HT-29 (cell line): ENCODE measurements around the gene AGAP3. TPM values are rescaled to one million over a fixed set of nuclear protein-coding genes. Genes with fewer than 3 reads are reported as not detected.
A peak's percentile ranks its signal among the peaks of the same experiment; 100 is the strongest.

Experiments used
- DNase-seq: peaks from one replicate; pipeline ENCODE4 v3.0.0-alpha.2; 2015; ENCODE audit warnings: low spot score
- total RNA-seq: library from RNA; depleted of rRNA; stranded (reverse); fragments of >200 nt; shearing (Covaris generic); gene quantifications from 2 replicates; pipeline ENCODE4 v1.2.3, GENCODE V29; 2014

AGAP3 gene
- total RNA-seq, 1 experiment from 2014 or later = 162 TPM

DNA sequence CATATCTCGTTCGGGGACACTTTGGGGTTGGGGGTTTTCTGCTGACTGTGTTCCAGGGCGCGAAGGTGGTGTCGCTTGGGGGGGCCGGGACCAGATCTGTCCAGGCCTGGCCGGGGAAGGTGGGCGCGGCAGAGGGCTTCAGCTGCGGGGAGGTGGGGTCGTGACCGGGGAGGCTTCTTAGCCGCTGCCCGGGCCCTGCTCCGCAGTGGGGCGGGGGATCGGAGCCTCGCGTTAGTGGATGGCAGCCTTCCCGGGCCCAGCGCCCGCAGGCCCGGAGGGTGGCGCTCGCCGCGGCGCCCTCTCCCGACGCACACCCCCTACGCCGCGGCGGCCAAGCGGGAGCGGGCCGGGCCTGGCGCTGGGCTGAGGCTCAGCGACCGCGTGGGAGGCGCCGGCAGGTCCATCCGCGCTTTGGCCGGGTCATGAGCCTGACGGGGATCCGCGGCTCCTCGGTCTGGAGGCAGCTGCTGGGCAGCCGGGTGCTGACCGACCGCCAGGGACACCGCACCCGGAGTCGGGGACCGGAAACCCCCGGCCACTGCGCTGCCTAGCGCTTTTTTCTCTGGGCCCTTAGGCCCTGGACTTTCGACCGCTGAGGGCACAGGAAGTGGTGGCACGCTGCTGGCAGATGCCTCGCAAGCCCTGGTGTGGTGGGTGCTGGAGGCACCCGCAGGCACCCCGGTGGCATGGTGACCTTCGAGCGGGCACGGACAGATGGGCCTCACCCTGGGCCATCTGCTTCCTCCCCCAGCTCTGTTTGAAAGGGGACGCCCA, 1.2 kb downstream of the AGAP3 start:
- DNase-seq = peak; percentile 79

DNA sequence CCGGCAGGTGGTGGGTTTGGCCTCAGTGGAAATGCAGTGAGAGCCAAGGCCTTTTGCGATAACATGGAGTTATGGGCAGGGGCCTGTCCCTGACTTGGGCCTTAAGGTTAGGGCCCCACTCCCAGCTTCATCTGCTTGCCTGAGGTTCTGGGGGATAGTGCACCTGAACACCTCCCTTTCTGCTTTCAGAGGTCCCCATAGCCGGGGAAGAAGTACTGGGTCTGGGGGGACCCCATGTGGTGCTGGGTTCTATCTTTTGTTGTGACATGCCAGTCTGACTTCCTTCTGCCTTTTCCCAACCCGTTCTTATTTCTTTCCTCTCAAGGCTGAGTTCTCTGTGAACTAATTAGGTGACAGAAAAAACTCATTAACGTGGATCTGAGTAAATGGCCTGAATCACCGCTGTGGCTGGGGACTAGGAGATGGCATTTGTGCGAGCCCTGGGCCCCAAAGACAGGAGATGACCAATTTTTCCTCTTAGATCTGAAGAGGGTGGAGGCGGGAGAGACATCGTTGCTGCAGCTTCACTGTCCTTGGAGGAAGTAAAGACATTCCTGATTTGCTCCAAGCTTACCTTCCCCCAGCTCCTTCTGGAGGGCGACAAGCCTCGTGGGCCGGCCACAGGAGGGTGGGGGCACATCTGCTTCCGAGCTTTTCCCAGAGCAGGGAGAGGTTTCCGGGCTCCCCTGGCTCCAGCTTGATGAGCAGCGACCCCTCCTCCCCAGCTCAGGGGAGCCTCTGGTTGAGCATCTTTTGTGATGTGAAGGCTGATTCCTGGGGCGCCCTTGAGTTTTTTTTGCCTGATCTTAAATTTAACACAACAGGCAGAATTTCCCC, 2.0 kb downstream of the AGAP3 start:
- peak; percentile 63 for DNase-seq

DNA sequence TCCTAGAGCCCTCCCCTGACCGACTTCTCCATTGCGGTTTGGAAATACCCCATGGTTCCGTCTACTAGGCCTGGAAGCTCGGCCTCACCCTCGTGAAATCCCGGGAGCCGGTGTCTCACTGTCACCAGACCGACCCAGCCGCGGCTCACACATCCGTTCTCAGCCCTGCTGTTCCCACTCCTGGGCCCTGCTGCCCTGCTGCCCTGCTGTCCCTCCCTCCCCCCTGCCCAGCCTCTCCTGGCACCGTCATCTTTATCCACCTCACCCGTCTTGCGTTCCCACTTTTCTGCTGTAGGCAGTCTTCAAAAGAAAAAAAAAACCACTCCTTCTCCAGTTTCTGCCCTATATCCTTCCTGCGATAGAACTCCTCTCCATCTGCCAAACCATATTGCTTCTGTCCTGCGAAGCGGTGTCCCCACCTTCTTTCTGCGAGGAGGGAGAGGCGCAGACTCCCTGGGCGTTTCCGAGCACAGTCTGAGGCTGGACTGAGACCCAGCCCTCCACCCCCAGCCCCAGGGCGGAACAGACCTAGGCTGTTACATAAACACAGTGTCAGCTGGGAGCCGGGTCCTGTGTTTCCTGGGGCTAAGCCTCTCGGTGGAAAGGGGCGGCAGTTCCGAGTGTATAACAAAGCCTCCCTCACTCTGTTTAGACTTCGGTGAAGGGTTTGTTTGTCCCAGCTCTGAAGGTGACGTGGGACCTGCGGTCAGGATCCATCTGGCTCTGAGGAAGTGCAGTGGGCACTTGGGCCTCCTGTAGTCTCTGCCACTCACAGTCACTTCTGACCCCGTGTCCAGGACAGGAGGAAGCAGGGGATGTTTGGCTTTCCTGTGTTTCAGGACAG, 2.8 kb downstream of the AGAP3 start:
- peak; percentile 69 for DNase-seq

DNA sequence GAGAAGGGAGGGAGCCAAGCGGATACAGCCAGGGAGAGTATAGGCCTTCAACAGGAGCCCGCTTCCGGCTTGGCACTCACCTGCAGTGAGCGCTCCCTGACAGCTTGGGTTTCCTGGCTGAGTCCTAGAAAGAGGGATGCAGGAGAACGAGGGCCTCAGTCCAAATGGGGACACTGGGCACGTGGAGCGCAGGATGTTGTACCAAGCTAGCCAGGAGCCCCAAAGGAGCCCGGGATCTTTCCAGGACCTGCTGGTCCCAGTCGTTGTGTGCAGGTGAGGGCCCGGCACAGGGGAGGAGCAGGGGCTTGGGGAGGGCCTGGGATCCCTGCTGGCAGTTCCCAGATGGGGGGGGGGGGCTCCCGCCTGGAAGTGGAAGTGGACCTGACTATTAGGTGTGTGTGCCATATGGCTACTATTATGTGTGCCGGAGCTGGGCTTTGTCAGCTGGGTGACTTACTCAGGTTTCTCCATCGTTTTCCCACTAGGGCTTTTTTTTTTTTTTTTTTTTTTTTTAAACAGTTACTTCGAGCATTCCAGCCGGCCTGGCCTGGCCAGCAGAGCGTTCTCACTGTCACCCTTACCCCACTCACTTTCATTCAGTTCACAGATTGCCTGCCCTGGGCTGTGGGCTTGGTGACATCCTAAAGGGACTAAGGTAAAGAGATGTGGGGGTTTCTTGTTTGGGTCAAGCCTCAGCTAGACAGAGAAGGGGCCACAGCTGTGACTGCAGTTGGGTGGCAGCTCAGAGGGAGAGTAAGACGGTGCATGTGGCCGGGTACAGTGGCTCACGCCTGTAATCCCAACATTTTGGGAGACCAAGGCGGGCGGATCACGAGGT, 3.8 kb downstream of the AGAP3 start:
- no peak for DNase-seq

DNA sequence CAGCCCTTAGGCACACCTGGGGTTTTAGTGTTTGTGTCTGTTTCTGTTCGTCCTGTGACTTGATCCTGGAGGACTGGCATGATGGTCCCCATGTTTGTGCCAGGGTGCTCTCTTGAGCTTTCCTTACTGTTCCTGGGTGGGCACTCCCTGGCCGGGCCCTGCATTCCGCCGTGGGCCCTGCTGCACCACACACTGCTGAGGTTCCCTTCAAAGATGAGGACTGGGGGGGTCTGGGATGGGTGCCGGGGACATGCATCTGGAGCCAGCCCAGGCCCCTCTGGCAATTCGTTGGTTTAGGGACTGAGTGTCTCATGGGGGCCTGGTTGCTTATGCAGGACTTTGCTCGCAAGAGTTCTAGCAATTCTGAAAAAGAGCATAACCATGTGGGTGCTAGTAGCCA, 4.7 kb downstream of the AGAP3 start:
- DNase-seq = no peak

DNA sequence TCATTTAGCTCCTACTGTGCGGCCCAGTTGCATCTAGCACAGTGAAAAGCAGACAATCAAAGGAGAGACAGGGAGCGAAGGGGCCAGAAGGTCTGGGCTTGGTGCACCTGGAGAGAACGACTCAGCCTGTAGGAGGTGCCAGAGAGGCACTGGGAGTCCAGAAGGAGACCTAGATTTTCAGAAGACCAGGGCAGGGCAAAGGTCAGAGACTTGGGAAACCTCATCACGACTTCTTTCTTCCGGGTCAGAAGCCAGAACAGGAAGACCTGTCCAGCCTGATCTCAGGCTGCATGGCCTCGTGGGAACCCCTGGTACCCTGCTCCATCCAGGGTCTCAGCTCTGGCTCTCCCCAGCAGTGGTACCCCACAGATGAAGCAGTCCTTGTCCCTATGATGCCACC, 5.2 kb downstream of the AGAP3 start:
- DNase-seq = peak; percentile 75

DNA sequence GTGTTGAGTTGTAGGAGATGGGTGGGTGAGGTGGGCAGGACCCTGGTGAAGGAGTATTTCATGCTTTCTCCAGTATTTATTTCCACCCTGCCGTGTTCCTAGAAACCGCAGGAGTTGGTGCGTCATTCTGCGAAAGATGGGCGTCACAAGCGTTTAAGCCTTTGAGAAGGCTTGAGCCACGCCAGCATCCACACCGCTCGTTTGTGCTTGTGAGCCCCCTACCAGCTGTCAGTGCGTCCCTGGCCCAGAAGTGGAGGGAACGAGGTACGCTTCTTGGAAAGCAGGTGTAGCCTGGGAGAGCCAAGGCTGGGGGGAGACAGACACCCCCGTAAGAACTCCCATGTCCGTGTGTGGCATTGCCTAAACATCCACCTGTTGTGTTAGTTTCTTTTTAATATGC, 5.7 kb downstream of the AGAP3 start:
- DNase-seq = no peak

DNA sequence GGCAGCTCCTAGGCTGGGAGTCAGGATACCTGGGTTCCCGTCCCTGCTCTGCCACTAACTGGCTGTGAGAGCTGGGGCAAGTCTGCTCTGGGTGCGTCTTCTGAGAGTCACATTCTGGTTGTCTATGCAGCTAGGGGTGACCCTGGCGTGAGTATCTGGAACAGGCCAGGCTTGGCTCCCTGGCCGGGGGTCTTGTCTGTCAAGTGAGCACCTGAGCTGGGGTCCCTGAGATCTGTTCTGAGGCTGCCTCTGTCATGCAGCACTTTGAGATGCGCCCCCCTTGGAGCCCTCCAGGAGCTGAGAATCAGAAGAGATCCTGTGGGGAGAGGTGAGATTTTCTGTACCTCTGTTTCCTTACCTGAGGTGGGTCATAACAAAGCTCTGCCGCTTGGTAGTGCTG, 7.5 kb downstream of the AGAP3 start:
- no peak for DNase-seq

DNA sequence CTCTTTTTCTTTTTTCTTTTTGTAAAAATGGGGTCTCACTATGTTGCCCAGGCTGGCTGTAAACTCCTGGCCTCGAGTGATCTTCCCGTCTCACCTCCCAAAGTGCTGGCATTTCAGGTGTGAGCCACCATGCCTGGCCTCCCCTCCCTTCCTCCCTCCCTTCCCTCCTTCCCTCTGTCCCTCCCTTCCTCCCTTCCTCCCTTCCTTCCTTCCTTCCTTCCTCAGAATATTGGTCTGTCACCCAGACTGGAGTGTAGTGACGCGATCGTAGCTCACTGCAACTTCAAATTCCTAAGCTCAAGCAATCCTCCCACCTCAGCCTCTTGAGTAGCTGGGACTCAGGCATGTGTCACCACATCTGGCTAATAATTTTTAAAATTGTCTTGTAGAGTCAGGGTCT, 8.4 kb downstream of the AGAP3 start:
- DNase-seq = no peak

DNA sequence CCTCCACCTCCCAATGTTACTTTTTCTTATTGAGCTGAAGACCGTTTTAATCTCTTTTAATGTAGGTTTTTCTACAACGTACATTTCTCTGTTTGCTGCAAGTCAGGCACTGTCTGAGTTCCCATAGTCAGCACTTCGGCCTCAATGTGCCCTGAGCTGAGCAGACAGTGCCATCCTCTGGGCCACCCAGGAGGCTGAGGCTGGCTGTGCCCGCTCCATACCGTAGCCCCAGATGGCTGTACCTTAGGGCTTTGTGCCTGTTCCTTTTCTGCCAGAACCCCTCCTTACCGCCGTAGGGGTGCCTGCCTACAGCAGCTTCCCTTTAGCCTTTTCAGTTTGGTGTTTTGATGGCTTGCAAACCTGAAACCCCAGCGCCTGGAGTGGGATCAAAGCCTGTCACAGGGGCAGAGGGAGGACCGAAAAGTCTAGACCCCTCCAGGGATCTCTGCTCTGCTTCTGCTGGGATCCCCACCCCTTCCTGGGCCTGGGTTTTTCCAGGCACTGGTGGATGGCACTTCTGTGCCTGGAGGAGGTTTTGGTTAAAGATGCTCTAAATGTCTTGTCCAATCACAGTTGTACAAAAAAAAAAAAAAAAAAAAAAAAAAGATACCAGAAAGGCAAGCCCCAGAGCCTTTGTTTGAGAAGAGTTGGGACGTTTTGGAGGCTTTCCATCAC, 9.0 kb downstream of the AGAP3 start:
- DNase-seq = no peak

DNA sequence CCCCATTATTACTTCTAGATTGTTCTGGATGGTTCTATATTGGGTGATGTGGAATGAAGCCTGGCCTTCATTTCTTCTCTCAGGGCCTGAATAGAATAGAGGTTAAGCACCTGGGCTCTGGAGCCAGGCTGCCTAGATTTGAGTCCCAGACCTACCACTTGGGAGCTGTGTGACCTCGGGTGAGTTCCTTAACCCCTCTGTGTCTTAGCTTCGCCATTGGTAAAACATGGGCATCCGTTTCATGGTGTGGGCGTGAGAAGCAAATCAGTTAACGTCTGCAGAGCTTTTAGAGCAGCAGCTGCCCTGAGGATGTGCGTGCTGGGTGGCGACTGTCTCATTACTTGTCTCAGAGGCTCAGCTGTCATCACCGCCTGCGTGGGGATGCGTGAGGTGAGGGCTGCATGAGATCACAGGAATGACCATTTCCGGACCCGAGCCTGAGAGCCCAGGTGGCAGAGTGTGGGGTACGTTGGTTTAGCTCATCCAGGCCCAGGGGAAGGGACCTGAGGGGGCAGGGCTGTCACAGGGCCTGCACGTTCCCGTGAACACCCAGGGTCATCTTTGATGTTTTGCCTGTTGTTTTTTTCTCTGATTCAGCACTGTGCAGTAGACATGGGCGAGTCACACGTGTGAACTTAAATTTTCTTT, 9.7 kb downstream of the AGAP3 start:
- no peak for DNase-seq

DNA sequence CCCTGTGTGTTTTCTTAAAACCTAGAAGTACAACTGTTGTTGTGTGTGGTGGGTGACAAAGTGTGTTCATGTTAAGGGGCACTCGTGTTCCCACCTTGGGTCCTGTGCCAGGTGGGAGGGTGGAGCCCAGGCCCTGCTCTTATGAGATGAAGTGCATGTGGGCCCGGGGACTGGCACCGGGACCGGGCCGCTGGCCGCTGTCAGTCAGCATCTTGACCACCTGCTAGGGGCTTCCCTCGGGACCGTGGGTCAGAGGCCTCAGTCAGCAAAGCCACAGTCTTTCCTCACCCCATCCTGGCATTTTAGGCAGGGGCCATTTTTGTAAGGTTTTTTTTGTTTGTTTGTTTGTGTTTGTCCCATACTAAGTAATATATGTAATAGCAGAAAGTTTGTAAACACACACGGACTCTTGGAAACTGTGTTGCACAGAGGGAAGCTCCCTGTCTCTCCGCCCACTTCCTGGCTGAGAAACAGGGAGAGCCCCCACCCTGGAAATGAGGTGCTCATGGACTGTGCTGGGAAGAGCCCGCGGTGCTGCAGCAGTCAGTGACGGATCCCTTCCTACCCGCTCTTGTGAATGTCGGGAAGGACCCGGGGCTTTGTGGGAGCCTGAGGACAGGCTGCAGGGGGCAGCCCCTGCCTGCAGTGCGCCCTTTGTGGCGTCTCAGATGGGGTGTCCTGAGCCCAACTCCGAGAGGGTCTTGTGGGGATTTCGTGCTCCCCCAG, 13.4 kb downstream of the AGAP3 start:
- DNase-seq = no peak

DNA sequence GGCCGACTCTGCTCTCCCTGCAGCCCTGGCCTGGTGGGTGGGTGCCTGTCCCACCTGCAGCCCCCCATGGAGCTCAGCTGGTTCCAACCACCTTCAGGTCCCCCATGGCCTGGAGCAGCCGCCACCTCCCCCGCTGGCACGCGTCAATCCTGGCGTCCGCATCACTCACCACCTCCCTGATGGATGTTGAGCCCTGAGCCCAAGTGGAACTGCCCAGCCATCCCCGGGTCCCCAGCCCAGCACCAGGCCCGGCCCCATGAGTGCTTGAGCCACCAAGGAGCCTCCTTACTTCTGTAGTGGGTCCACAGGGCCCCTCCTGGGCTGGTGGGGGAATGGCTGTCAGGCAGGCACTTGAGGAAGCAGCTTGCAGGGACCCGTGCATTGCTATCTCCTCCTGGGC, 14.6 kb downstream of the AGAP3 start:
- no peak for DNase-seq

DNA sequence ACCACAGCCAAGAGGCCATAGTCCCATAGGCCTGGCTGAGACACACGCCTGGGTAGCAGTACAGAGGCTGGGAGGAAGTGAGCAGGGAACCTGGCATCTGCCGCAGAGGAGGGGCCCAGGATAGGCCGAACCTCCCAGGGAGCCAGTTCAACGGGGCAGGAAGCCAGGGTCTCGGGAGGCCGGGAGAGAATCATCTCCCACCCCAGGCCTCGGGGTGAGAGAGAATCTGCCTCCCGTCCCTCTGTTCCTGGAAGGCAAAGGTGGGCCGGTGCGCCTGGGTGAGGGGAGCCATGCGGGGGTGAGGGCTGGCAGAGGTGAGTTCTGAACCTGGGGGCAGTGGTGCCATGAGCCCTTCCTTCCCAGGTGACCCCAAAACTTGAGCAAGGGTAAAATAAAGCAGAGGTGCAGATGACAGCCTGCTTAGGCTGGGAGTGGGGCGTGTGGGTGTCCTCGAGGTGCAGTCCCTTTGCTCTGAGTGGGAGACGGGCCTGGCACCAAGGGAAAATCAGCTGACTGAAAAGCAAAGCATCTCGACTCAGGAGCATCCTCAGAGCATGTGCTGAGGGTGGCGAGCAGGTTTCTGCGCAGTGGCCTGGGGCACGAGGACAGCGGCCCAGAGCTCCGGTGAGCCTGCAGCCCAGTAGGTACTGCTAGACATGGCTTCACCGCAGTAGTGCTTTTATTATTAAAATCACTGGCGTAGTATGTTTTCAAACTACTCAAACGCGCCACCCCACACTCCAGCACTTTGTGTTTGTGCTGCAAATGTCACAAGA, 15.5 kb downstream of the AGAP3 start:
- no peak for DNase-seq

DNA sequence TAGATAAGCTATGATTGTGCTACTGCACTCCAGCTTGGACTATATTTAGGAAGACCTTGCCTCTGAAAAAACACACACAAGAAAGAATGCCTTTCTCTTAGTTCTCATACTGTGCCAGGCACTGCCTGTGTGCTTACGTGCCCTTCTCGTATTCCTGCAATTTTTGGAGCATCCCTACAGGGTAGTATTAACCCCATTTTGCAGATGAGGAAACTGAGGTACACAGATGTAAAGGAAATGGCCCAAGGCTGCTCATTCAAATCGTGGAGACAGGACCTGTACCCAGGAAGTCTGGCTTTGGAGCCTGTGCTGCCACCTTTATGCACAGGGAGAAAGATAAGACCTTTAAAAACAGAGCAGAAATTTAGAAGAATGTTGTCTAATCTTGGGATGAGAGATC, 16.7 kb downstream of the AGAP3 start:
- no peak for DNase-seq

DNA sequence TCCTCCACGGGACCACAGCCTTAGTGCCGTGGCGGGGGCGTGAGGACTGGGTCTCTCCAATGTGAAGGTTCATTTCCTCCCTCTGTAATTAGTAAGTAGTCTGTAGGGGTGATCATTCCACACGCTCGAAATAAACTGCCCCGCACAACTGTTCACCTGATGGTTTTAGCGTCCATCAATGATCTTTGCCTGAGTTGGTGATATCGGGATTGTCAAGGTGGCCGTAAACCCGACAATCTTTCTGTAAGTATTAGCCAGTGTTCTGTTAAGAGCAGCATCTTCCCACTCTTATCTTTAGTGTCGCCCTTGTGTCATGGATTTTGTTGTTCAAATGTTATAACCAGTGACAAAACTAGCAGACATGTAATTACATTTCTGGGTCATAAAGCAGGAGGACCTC, 17.7 kb downstream of the AGAP3 start:
- no peak for DNase-seq

DNA sequence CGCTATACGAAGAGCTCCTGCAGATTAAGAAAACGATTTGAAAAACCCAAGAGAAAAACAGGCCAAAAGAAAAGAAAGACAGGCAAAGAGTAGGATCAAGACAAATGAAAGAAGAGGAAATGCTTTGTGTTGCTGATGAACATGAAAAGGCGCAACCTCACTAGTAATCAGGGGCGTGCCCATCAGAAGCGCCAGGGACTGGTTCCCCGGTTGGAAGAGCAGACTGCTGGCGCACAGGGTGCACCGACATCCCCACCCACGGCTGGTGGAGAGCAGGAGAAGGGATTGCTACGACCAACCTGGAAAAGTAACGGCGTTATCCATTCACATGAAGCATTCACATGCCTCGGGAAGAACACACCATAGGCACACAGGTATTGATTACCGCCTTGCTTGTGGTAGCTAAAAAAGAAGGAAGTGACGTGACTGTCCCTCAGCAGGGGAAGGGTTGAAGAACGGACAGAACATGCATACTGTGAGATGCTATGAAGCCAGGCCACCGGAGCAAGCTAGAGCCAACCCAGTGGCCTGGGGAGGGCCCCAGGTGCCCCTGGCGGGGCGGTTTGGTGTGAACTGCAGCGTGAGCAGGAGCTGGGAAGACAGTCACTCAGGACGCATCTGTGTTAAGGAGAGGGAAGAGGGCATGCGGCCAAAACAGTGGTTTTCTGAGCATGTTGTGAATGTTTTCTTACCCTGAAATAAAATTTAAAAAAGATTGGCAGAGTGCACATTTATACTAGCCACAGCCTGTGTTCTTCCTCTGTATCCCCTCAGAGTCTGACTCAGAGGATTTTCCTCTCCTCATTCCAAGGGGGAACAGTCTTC, 18.3 kb downstream of the AGAP3 start:
- no peak for DNase-seq

DNA sequence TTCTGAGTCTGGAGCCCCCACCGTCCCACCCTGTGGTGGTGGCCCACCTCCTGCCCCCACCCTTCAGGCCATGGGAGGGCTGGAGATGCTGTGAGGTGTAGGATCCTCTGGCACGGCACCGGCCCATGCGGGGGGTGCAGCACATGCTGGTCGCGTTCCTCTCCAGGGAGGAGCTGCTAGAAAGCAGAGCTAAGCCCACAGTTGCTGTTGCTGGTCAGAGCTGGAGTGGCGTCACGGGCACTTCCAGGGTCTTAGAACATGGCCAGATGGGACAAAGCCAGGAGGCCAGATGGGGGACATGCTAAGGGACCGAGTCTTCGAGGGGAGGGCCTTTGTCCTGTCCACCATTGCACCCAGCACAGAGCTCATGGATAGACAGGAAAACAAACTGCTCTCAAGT, 21.6 kb downstream of the AGAP3 start:
- no peak for DNase-seq
